NCI-H2029 (cell line): ENCODE results near the gene TAS2R40.
A peak's percentile ranks its signal among the peaks of the same experiment; 100 is the strongest.

ENCODE experiments used
- DNase-seq: peaks from one replicate; lab custom pipeline; 2025; lab: John Stamatoyannopoulos, UW

Gene TAS2R40

DNA sequence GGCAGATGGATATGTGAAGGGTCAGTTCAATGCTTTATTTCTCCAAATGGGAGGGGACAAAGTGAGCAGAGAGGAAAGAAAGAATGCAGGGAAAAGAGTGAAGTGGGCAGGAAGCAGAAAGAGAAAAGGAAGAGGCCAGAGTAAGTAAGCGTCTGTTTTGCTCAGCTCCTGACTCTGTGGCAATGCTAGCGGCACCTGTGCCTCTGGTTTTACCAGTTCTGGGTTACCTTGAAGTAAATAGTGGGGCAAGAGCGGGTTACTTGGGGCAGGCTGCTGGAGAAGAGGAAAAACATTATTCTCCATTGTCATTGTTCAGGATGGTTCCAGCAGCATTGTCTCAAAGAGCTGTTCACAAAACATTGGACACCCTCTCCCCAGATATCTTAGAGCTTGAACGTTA is 1.9 kb downstream of the TAS2R40 start:
- no peak for DNase-seq

DNA sequence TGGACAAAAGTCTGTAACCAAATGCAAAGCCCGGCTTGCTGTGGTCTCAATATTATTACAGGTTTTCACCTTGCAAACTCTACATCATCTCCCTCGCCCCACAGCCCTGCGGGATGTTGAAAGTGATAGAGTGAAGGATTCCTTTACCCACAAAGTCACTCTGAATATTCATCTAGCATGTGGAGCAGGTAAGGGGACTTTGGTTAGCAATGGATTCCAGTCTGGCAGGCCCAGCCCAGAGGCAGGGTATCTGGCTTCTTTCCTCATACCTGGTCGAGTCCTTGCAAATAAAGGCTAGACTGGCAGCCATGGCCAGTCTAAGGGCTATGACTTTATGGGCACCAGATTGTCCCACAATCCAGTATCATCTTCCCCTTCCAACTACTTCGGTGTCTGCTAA is 3.2 kb downstream of the TAS2R40 start:
- DNase-seq: no peak

DNA sequence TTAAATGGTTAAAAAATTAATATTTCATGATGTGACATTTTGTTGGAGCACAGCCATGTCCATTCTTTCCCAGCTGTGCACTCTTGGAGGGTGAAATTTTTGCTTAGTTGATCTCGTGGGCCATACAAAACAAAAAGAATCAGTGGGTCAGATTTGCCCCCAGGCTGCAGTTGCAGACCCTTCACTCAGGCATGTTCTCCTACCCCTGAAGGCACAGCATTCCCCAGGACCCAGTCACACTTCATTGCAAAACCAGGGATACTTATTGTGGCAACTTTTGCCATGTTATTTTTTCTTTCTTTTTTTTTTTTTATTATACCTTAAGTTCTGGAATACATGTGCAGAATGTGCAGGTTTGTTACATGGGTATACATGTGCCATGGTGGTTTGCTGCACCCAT is 6.0 kb downstream of the TAS2R40 start:
- DNase-seq: no peak

GRCh38 chr7:143229054-143229790 is 7.4 kb downstream of the TAS2R40 start:
- DNase-seq: no peak

DNA sequence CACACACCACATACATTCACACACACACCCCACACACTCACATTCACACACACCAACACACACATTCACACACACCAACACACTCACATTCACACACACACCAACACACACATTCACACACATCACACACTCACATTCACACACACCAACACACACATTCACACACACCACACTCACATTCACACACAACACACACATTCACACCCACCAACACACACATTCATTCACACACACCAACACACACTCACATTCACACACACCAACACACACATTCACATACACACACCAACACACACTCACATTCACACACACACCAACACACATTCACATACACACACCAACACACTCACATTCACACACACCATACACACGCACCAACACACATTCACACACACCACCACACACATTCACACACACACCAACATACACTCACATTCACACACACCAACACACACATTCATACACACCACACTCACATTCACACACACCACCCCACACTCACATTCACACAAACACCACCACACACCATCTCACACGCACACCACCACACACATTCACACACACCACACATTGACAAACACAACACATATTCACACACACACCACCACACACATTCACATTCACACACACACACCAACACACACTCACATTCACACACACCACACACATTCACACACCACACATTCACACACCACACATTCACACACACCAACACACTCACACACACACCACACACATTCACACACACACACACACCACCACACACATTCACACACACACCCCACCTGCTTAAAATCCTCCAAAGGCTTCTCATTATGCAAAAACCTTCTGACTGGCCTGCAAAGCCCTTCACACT is 9.0 kb downstream of the TAS2R40 start:
- DNase-seq: no peak

GRCh38 chr7:143233816-143234532 is 12.1 kb downstream of the TAS2R40 start:
- no peak for DNase-seq

GRCh38 chr7:143234533-143234875 is 12.7 kb downstream of the TAS2R40 start:
- no peak for DNase-seq

DNA sequence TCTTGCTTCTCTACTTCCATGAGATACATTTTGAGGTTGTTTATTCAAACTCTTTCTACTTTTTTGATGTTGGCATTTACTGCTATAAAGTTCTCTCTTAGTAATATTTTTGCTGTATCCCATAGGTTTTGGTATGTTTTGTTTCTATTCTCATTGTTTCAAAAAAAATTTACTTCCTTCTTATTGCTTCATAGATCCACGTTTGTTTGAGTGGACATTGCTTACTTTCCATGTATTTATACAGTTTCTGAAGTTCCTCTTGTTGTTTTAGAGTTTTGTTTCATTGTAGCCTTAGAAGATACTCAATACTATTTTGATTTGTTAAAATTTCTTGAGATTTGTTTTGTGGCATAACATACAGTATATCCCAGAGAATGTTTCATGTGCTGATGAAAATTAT is 13.7 kb downstream of the TAS2R40 start:
- no peak for DNase-seq

DNA sequence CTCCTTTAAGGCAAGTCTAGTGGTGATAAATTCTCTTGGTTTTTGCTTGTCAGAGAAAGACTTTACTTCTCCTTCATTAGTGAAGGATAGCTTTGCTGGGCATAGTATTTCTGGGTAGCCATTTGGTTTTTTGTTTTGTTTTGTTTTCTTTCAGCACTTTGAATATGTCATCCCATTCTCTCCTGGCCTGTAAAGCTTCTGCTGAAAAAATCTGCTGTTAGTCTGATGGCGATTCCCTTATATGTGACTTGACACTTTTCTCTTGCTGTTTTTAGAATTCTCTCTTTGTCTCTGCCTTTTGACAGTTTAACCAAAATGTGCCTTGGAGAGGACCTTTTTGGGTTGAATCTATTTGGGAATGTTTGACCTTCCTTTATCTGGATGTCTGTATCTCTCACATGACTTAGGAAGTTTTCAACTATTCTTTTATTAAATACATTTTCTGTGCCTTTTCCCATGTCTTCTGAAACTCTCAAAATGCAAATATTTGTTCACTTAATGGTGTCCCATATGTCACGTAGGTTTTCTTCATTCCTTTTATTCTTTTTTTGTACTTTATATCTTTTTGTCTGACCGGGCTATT is 14.7 kb downstream of the TAS2R40 start:
- DNase-seq: no peak

- no peak for DNase-seq
These were observed 15.5 kb downstream of the TAS2R40 start for GRCh38 chr7:143237366-143237765.

- DNase-seq: no peak
These were observed 16.6 kb downstream of the TAS2R40 start for GRCh38 chr7:143238289-143238980.

DNA sequence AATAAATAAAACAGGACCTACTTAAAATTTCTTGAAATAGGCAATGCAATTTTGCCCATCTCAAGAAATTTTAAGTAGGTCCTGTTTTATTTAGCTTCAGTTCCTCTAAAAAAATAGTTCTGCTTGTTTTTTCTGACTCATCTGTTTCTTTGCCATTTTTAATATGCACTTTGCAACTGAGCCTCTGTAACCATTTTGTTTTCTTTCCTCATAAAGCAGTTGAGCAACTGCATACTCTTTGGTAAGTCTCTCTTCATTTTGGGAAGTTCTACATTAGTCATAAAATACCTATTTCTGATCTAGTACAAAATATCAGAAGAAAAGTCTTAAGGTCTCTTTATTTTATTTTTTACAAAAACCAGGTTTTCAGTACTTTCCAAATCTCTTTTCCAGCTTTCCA is 18.0 kb downstream of the TAS2R40 start:
- no peak for DNase-seq

GRCh38 chr7:143240291-143241168 is 18.7 kb downstream of the TAS2R40 start:
- peak; percentile 48 for DNase-seq

- no peak for DNase-seq
These were observed 20.5 kb downstream of the TAS2R40 start for GRCh38 chr7:143242306-143242705.

- no peak for DNase-seq
These were observed 21.3 kb downstream of the TAS2R40 start for GRCh38 chr7:143243111-143243510.

- DNase-seq: no peak
These were observed 21.8 kb downstream of the TAS2R40 start for GRCh38 chr7:143243614-143244013.

GRCh38 chr7:143244321-143244720 is 22.5 kb downstream of the TAS2R40 start:
- no peak for DNase-seq

- no peak for DNase-seq
These were observed 23.3 kb downstream of the TAS2R40 start for GRCh38 chr7:143245123-143245522.

DNA sequence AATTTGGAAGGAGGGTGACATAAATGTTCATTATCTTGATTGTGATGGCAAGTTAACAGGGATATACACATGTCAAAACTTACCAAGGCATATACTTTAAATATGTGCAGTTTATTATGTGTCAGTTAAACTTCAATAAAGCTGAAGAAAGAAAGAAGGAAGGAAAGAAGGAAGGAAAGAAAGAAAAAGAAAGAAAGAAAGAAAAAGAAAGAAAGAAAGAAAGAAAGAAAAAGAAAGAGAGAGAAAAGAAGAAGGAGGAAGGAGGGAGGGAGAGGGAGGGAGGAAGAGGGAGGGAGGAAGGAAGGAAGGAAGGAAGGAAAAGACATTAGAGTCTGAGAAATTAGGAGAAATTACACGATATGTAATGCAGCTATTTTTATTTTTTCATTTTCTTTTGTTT is 25.5 kb downstream of the TAS2R40 start:
- DNase-seq: no peak

- no peak for DNase-seq
These were observed 27.0 kb downstream of the TAS2R40 start for GRCh38 chr7:143248761-143249354.
